ENCODE data around the gene SLC26A2.

DNA sequence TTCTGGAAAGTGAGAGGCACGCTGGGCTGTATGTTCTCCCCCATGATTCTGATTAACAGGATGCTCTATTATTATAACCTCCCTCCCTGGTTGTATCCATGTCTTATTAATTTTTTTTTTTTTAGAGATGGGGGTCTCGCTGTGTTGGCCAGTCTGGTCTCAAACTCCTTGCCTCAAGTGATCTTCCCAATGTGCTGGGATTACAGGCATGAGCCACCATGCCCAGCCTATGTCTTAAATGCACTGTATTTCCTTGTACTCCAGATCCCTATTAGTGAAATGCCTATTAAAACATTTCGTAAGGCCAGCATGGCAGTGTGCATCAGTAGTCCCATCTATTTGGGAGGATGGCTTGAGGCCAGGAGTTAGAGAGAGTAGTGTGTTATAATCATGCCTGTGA is 32.9 kb downstream of the SLC26A2 start:
- TF ChIP-seq POLR2A (IDR thresholded peaks at IDR 0.05) (no peak), CTCF (IDR thresholded peaks at IDR 0.05) (no peak), POLR2AphosphoS5 (IDR thresholded peaks at IDR 0.05) (no peak), EP300 (IDR thresholded peaks at IDR 0.05; ENCODE audit: low read depth) (no peak)

All from transverse colon (tissue), 4 donors.